Measurements from ENCODE around the gene ITIH4.
A peak's percentile ranks its signal among the peaks of the same experiment; 100 is the strongest.

ITIH4 gene

GRCh38 chr3:52829906-52830463 lies 487 bp downstream of the ITIH4 start:
- peak; percentile 16 for DNase-seq

GRCh38 chr3:52829482-52829881 lies 990 bp downstream of the ITIH4 start:
- DNase-seq: no peak

GRCh38 chr3:52827866-52828376 lies 2.6 kb downstream of the ITIH4 start:
- DNase-seq: no peak

- DNase-seq: no peak
Observed at GRCh38 chr3:52827441-52827840, 3.0 kb downstream of the ITIH4 start.

- DNase-seq: no peak
Observed at GRCh38 chr3:52824037-52824436, 6.4 kb downstream of the ITIH4 start.

- DNase-seq: no peak
Observed at GRCh38 chr3:52822363-52822762, 8.1 kb downstream of the ITIH4 start.

GRCh38 chr3:52820736-52821135 lies 9.7 kb downstream of the ITIH4 start:
- DNase-seq: peak; percentile 10

- no peak for DNase-seq
Observed at GRCh38 chr3:52819936-52820335, 10.5 kb downstream of the ITIH4 start.

GRCh38 chr3:52817860-52818259 lies 12.6 kb downstream of the ITIH4 start:
- no peak for DNase-seq

- DNase-seq: no peak
Observed at GRCh38 chr3:52817221-52817620, 13.3 kb downstream of the ITIH4 start.

- DNase-seq: no peak
Observed at GRCh38 chr3:52816654-52817053, 13.8 kb downstream of the ITIH4 start.

- DNase-seq: no peak
Observed at GRCh38 chr3:52816199-52816598, 14.3 kb downstream of the ITIH4 start.

GRCh38 chr3:52813810-52814209 lies 16.7 kb downstream of the ITIH4 start:
- DNase-seq: no peak

GRCh38 chr3:52811452-52812011 lies 18.9 kb downstream of the ITIH4 start:
- DNase-seq: no peak

- no peak for DNase-seq
Observed at GRCh38 chr3:52810923-52811322, 19.5 kb downstream of the ITIH4 start.

- no peak for DNase-seq
Observed at GRCh38 chr3:52809662-52810377, 20.7 kb downstream of the ITIH4 start.

GRCh38 chr3:52809149-52809548 lies 21.3 kb downstream of the ITIH4 start:
- DNase-seq: no peak

- DNase-seq: no peak
Observed at GRCh38 chr3:52805270-52806039, 25.0 kb downstream of the ITIH4 start.

- DNase-seq: no peak
Observed at GRCh38 chr3:52801839-52802238, 28.6 kb downstream of the ITIH4 start.

- no peak for DNase-seq
Observed at GRCh38 chr3:52800079-52800478, 30.4 kb downstream of the ITIH4 start.

GRCh38 chr3:52798978-52799476 lies 31.4 kb downstream of the ITIH4 start:
- DNase-seq: peak; percentile 53

- no peak for DNase-seq
Observed at GRCh38 chr3:52798376-52798977, 32.0 kb downstream of the ITIH4 start.

GRCh38 chr3:52796411-52796810 lies 34.1 kb downstream of the ITIH4 start:
- no peak for DNase-seq

Measured in suppressor macrophage treated with lipopolysaccharide for 4 hours (primary cell).